NCI-H748 treated with DMSO at 0.1 percent for 48 hours (cell line): Measurements from ENCODE around the gene MPIG6B.

Experiments used
- DNase-seq: peaks from one replicate; lab custom pipeline; 2025; lab: John Stamatoyannopoulos, UW

Gene MPIG6B

GRCh38 chr6:31737991-31738979 lies 15.1 kb downstream of the MPIG6B start:
- DNase-seq, result peak; percentile 89

GRCh38 chr6:31739639-31740396 lies 16.6 kb downstream of the MPIG6B start, which contains the start of gene MSH5:
MSH5 (plus strand) TSS chr6:31740005; CDS start chr6:31740467, 462 bp downstream.
- DNase-seq, result peak; percentile 99

- no peak for DNase-seq
Observed at GRCh38 chr6:31740397-31741223, 17.4 kb downstream of the MPIG6B start.

DNA sequence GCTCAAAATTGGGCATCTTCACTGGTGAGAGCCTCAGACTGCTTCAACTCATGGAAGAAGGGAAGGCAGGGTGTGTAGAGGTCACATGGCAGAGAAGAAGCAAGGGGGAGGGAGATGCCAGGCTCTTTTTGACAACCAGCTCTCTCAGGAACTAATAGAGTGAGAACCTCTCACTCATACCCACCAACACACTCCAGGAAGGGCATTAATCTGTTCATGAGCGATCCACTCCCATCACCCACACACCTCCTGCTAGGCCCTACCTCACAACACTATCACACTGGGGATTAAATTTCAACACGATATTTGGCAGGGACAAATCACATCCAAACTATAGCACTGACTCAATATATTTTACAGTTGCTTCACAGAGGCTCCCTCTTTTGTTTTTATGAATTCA lies 18.6 kb downstream of the MPIG6B start:
- no peak for DNase-seq

DNA sequence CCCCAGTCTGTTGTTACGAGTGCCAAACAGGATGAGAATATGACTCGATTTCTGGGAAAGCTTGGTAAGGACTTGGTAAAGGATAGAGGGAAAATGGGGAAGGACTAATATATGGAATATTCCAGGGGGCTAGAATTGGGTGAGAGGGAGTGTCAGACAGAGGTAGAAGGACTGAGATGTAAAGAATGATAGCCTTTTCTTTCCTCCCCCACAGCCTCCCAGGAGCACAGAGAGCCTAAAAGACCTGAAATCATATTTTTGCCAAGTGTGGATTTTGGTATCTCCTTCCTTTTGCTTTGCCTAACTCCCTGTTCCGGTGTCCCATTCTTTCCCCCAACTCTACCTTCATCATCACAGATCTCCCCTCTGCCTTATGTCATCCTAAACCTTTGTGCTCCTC lies 19.7 kb downstream of the MPIG6B start:
- no peak for DNase-seq

GRCh38 chr6:31744422-31744821 lies 21.2 kb downstream of the MPIG6B start:
- no peak for DNase-seq

DNA sequence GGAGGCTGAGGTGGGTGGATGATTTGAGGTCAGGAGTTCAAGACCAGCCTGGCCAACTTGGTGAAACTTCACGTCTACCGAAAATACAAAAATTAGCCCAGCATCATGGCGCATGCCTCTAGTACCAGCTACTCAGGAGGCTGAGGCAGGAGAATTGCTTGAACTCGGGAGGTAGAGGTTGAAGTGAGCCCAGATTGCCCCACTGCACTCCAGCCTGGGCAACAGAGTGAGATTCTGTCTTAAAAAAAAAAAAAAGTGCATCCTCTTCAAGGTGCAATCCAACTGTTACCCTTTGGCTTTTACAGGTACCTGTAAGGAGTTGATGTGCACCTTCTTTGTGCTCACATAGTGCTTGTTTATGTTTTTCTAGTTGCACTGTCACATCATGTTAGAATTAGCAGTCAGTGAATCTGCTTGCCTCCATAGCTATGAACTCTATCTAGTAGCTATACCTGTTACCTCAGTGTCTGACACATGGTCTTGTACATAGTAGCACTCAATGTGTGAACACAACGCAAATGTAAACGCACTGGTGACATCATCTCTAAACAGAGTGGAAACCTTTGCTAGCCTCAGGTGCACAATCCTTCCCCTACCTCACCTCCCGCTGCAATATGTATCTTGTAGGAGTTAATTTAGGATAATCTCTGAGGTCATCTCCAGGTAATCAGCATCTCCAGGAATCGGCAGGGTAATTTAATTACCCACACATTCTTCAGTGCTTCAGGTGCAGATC lies 26.3 kb downstream of the MPIG6B start:
- no peak for DNase-seq

GRCh38 chr6:31750411-31751022 lies 27.3 kb downstream of the MPIG6B start:
- no peak for DNase-seq

DNA sequence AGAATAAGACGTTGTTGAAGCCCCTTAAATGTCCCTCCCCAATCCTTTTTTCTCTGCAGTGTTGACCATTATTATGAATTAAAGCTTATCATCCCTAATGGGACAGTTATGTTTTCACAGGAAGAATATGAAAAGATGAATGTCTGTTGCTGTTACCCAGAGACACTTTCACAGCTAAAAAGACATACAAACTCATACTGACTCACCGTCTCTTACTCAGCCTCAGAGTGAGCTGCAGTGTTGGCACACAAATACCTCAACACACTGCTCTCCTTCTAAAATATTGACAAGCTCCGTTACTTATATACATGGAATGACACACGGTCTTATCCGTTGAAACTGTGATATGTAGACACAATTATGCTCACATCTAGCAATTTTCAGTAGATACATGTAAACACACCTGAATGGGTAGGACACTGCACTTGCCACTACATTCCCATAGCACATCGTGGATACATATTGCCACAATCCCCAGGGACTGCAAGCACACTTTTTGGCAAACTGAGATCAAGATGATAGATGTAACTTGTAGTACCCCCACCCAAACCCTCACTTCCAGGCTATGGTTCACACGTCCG lies 29.7 kb downstream of the MPIG6B start:
- no peak for DNase-seq

DNA sequence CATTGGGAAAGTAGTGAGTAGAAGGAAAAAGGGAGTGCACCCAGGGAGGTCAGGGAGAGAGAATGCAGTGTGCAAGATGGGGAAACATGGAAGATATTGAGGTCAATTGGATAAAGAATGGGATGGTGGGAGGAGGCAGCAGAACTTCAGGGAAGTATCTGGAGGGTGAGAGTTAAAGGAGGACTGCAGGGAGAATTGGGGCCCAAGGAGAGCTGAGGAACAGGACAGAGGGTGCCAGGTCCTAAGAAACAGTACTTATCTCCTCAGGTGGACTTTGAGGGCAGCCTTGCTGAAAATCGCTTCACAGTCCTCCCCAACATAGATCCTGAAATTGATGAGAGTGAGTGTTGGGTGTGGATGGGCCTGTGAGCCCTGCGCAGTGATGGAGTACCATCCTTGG lies 35.1 kb downstream of the MPIG6B start:
- DNase-seq, result no peak

DNA sequence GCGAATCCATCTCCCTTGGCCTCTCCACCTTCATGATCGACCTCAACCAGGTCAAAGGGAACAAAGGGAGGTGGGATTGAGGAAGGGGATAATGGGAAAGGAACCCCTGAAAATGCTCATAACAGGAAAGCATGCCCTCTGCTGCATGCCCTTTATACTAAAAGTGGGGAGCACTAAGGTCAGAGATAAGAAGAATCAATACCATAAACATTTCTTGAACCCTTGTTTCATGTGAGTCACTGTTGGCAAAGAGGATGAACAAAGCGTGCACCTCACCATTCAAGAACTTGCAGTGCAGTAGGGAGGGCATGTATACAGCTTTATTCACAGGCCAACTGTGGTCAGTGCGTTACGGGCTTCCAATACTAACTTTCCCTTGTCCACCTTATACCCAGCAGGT lies 37.6 kb downstream of the MPIG6B start:
- no peak for DNase-seq

GRCh38 chr6:31761343-31761742 lies 38.2 kb downstream of the MPIG6B start:
- no peak for DNase-seq

DNA sequence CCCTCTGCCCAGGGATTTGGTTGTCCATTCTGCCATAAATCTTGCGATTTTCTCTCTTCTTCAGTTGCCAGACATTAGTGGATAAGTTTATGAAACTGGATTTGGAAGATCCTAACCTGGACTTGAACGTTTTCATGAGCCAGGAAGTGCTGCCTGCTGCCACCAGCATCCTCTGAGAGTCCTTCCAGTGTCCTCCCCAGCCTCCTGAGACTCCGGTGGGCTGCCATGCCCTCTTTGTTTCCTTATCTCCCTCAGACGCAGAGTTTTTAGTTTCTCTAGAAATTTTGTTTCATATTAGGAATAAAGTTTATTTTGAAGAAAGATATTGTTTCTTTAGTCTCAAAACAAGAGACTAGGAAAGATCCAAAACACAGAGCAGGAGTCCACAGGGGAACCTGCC lies 39.2 kb downstream of the MPIG6B start, which contains the start of gene SAPCD1:
TSS of gene SAPCD1 (plus strand) at position 301 of the 400 bp plus-strand sequence. CDS start 399 bp downstream, outside the sequence.
- DNase-seq, result no peak

- DNase-seq, result no peak
Observed at GRCh38 chr6:31762878-31763618, 39.9 kb downstream of the MPIG6B start.

GRCh38 chr6:31763619-31763940 lies 40.4 kb downstream of the MPIG6B start:
- no peak for DNase-seq

GRCh38 chr6:31764198-31764597 lies 41.0 kb downstream of the MPIG6B start:
- no peak for DNase-seq

GRCh38 chr6:31765559-31765909 lies 42.4 kb downstream of the MPIG6B start:
- no peak for DNase-seq

DNA sequence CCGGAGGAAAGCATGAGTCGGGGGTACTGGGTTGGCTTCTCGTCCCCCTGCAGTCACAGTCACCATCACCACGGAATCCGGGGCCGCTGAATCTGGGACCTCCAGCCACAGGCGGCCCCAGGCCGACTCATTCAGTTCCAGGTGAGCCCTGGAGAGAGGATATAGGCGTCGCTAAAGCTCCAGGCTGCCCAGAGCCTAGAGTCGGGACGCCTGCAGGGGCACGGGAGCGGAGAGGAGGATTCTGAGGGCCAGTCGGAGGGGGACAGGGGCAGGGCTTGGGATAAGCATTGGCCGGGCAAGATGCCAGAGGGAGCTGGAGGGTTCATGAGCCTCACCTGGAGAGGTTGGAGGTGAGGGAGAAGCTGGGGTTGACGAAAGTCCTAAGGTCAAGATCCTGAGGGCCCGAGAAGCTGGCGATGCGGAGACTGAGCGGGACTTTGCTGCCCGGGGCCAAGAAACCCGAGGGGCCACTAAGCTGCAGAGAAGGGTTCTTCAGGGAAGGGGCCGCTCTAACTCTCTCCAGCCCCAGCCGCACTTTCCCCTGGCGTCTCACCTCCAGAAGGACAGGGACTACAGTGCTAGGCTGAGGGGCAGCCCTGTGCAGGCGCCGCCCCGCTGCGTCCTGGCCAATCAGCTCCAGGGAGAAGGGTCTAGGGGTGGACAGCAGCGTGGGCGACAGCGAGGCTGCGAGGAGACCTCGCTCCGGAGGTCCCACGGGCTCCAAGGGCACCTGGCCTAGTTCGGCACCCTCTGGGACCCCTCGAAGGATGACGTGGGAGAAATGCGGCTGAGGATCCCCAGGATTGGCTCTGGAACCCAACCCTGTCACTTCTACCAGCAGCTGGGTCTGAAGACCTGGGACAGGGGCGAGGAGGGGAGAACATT lies 43.0 kb downstream of the MPIG6B start:
- DNase-seq, result no peak

GRCh38 chr6:31767096-31767645 lies 44.0 kb downstream of the MPIG6B start:
- no peak for DNase-seq
